Measurements from ENCODE around the gene GCG. TPM values are rescaled to one million over a fixed set of nuclear protein-coding genes. Genes with fewer than 3 reads are reported as not detected.

The GCG gene
- total RNA-seq, 1 experiment from 2014 or later, result not detected

DNA sequence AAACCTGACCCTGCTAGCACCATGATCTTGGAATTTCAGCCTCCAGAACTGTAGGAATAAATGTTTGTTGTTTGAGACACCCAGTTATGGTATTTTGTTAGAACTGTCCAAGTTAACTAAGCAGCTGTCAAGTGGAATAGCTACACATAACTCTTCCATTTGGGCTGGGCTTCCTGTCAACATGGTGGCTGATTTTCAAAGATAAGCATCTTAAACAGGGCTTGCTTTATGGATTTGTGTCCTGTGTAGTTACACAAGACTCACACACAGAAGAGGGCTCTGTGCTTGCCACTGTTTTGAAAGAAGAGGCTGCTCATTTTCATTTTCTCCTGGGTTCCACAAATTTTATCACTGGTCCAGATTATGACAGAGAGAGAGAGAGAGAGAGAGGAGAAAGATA lies 35.7 kb downstream of the GCG start:
- DNase-seq, result no peak
- Histone ChIP-seq H3K4me1 (replicated peaks; ENCODE audit: insufficient read depth) (peaks cover 20% of the 10 kb centered on the region), H3K36me3 (ENCODE audit: low read depth) (no peaks in the 10 kb centered on the region), H3K9me3 (ENCODE audit: insufficient read depth, low read depth) (no peaks in the 10 kb centered on the region), H2AFZ (no peak overlapping the region), H3F3A (ENCODE audit: insufficient read depth, low read depth) (peaks cover 5% of the 10 kb centered on the region; the same call in 1 of the 2 replicates), H3K27me3 (ENCODE audit: insufficient read depth, low read depth) (no peaks in the 10 kb centered on the region), H3K9me2 (ENCODE audit: insufficient read depth) (no peaks in the 10 kb centered on the region), H4K20me1 (ENCODE audit: insufficient read depth) (no peaks in the 10 kb centered on the region), H3K27ac (no peak overlapping the region), H3K79me2 (ENCODE audit: low read depth) (no peaks in the 10 kb centered on the region), H3K4me3 (no peak overlapping the region), H3K4me2 (no peak overlapping the region)
- TF ChIP-seq, protein P1, sequence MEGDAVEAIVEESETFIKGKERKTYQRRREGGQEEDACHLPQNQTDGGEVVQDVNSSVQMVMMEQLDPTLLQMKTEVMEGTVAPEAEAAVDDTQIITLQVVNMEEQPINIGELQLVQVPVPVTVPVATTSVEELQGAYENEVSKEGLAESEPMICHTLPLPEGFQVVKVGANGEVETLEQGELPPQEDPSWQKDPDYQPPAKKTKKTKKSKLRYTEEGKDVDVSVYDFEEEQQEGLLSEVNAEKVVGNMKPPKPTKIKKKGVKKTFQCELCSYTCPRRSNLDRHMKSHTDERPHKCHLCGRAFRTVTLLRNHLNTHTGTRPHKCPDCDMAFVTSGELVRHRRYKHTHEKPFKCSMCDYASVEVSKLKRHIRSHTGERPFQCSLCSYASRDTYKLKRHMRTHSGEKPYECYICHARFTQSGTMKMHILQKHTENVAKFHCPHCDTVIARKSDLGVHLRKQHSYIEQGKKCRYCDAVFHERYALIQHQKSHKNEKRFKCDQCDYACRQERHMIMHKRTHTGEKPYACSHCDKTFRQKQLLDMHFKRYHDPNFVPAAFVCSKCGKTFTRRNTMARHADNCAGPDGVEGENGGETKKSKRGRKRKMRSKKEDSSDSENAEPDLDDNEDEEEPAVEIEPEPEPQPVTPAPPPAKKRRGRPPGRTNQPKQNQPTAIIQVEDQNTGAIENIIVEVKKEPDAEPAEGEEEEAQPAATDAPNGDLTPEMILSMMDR (conservative IDR thresholded peaks at IDR 0.05), result no peak
- no peak for TF ChIP-seq EZH2 (IDR thresholded peaks at IDR 0.05; ENCODE audit: low read depth)
- intact Hi-C loops (cut with micrococcal nuclease; ENCODE audit: unreplicated experiment), result no loop called here
- no TSS peak for BruUV-seq (replicated peaks)
- CTCF ChIA-PET, result no interaction called here
- POLR2A ChIA-PET (ENCODE audit: unreplicated experiment), result no interaction called here

DNA sequence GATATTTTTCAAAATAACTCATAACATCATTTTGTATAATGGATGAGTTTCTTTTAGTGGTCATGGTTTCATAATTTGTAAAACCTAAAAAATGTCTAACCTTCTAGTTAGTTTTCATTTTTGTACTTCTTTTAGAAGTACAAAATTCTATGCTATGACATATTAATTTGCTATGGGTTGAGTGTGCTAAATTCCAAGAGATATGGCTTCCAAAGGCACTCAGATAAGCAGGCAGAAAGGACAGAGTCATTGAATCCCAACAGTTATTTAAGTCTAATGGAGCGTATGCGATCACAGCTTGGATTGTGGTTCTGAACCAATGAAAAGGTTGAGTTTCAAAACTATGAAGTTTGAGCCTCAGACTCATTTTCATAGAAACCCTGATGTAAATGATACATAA lies 37.0 kb downstream of the GCG start:
- DNase-seq, result no peak
- Histone ChIP-seq H3F3A (ENCODE audit: insufficient read depth, low read depth) (peaks cover 5% of the 10 kb centered on the region; the same call in 1 of the 2 replicates), H3K36me3 (ENCODE audit: low read depth) (no peaks in the 10 kb centered on the region), H3K9me3 (ENCODE audit: insufficient read depth, low read depth) (no peaks in the 10 kb centered on the region), H3K27ac (no peak overlapping the region), H3K27me3 (ENCODE audit: insufficient read depth, low read depth) (no peaks in the 10 kb centered on the region), H3K4me3 (no peak overlapping the region), H3K79me2 (ENCODE audit: low read depth) (no peaks in the 10 kb centered on the region), H3K4me1 (replicated peaks; ENCODE audit: insufficient read depth) (peaks cover 20% of the 10 kb centered on the region), H2AFZ (no peak overlapping the region), H3K9me2 (ENCODE audit: insufficient read depth) (no peaks in the 10 kb centered on the region), H3K4me2 (no peak overlapping the region), H4K20me1 (ENCODE audit: insufficient read depth) (no peaks in the 10 kb centered on the region)
- ChIA-PET POLR2A (ENCODE audit: unreplicated experiment) (no interaction called here), CTCF (no interaction called here)
- intact Hi-C loops (cut with micrococcal nuclease; ENCODE audit: unreplicated experiment), result no loop called here
- TF ChIP-seq, protein P1 (conservative IDR thresholded peaks at IDR 0.05), result no peak
- no peak for TF ChIP-seq EZH2 (IDR thresholded peaks at IDR 0.05; ENCODE audit: low read depth)
- no TSS peak for BruUV-seq (replicated peaks)

DNA sequence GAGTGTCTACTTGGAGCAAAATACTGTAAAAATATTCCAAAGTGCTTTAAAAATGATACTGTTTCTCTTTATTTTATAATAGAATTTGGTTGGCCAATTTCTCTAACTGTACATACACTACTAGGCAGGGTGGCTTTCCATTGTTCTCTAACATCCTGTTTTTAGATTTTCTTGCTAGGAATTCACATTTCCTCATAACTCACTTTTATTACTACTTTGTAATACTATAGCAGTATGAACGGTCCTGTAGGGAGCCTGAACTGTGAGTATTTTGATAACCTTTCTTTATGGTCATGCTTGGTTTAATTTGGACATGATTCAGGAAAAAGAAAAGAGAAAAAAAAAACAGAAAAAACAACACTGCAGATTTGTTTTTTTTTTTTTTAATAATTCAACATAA lies 37.8 kb downstream of the GCG start:
- no peaks in the 10 kb centered on the region for H3K36me3 ChIP-seq (ENCODE audit: low read depth)
- no peak for DNase-seq
- H3K4me3 ChIP-seq, result no peak overlapping the region
- H3F3A ChIP-seq (ENCODE audit: insufficient read depth, low read depth), result peaks cover 5% of the 10 kb centered on the region; the same call in 1 of the 2 replicates
- no peak overlapping the region for H2AFZ ChIP-seq
- TF ChIP-seq, protein P1 (conservative IDR thresholded peaks at IDR 0.05), result no peak
- TF ChIP-seq EZH2 (IDR thresholded peaks at IDR 0.05; ENCODE audit: low read depth), result no peak
- peaks cover 20% of the 10 kb centered on the region for H3K4me1 ChIP-seq (replicated peaks; ENCODE audit: insufficient read depth)
- intact Hi-C loops (cut with micrococcal nuclease; ENCODE audit: unreplicated experiment), result no loop called here
- no peaks in the 10 kb centered on the region for H3K9me2 ChIP-seq (ENCODE audit: insufficient read depth)
- BruUV-seq (replicated peaks), result no TSS peak
- H3K27ac ChIP-seq, result no peak overlapping the region
- H4K20me1 ChIP-seq (ENCODE audit: insufficient read depth), result no peaks in the 10 kb centered on the region
- ChIA-PET POLR2A (ENCODE audit: unreplicated experiment) (no interaction called here), CTCF (no interaction called here)
- H3K9me3 ChIP-seq (ENCODE audit: insufficient read depth, low read depth), result no peaks in the 10 kb centered on the region
- H3K27me3 ChIP-seq (ENCODE audit: insufficient read depth, low read depth), result no peaks in the 10 kb centered on the region
- no peaks in the 10 kb centered on the region for H3K79me2 ChIP-seq (ENCODE audit: low read depth)
- H3K4me2 ChIP-seq, result no peak overlapping the region
